Upper lobe of right lung (tissue), 1 donor: ENCODE measurements around the gene SUN2. TPM values are rescaled to one million over a fixed set of nuclear protein-coding genes. Genes with fewer than 3 reads are reported as not detected.

Experiments used
- ATAC-seq: fragments of 200-7000 bp; cut with Tn5 transposase; one replicate; pipeline ENCODE4 v1.9.1; 2020; ENCODE audit warnings: mild to moderate bottlenecking, moderate library complexity
- DNase-seq: peaks from one replicate; pipeline ENCODE4 v3.0.0-alpha.2; 2020
- H3K27ac ChIP-seq: fragments of 200-600 bp; one replicate; pipeline ENCODE4 v1.8.0; 2022
- H3K27me3 ChIP-seq: fragments of 200-600 bp; one replicate; pipeline ENCODE4 v1.8.0; 2022; ENCODE audit warnings: mild to moderate bottlenecking
- H3K36me3 ChIP-seq: fragments of 200-600 bp; one replicate; pipeline ENCODE4 v1.8.0; 2022
- H3K4me1 ChIP-seq: fragments of 200-600 bp; one replicate; pipeline ENCODE4 v1.8.0; 2022
- H3K4me3 ChIP-seq: fragments of 200-600 bp; one replicate; pipeline ENCODE4 v1.8.0; 2022; ENCODE audit warnings: mild to moderate bottlenecking
- H3K9me3 ChIP-seq: fragments of 200-600 bp; one replicate; pipeline ENCODE4 v1.8.0; 2022
- intact Hi-C: fragments of 100-400 bp; cut with DNase I; formaldehyde crosslinking; loops from one replicate; pipeline ENCODE4 v1.11.0; 2022
- total RNA-seq: library from RNA; stranded (reverse); fragmentation: NEBNext Ultra II Directional; extraction: Animal tissue kit (Norgen Biotek cat#: 25700); gene quantifications from one replicate; pipeline ENCODE4 v1.2.1, GENCODE V29; 2021
- TF ChIP-seq, protein P1 (sequence below): fragments of 200-600 bp; IDR thresholded peaks from one replicate; pipeline ENCODE4 v1.8.0; 2022; ENCODE audit warnings: antibody characterized with exemption
- donor health status: DM: no; HTN: yes; CAD: no; lungs with severe emphysema.

Gene SUN2
- total RNA-seq, 1 donor from 2014 or later, result 242 TPM

DNA sequence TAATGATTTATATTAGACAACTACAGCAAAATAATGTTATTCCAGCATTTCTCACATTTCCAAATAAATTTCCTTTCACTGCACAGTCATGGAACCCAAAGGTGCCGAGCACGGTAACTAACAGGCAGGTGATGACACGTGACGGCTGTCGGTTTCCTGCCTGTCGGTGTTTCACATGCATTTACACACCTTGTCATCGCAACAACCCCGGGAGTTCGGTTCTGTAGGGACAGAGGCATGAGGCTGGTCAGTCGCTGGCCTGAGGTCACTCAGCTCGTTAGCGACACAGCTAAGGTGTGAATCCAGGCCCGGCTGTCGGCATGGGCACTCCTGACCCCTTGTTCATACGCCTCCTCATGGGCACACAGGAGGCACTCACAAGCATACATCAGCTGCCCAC lies 28.2 kb upstream of the SUN2 start:
- TF ChIP-seq, protein P1, sequence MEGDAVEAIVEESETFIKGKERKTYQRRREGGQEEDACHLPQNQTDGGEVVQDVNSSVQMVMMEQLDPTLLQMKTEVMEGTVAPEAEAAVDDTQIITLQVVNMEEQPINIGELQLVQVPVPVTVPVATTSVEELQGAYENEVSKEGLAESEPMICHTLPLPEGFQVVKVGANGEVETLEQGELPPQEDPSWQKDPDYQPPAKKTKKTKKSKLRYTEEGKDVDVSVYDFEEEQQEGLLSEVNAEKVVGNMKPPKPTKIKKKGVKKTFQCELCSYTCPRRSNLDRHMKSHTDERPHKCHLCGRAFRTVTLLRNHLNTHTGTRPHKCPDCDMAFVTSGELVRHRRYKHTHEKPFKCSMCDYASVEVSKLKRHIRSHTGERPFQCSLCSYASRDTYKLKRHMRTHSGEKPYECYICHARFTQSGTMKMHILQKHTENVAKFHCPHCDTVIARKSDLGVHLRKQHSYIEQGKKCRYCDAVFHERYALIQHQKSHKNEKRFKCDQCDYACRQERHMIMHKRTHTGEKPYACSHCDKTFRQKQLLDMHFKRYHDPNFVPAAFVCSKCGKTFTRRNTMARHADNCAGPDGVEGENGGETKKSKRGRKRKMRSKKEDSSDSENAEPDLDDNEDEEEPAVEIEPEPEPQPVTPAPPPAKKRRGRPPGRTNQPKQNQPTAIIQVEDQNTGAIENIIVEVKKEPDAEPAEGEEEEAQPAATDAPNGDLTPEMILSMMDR, result no peak
- H3K27ac ChIP-seq, result no peak overlapping the region
- DNase-seq (peak; percentile 36), ATAC-seq (no peak)
- no peak overlapping the region for H3K4me3 ChIP-seq
- intact Hi-C loops, result no loop called here
- H3K36me3 ChIP-seq, result peaks cover 13% of the 10 kb centered on the region
- no peaks in the 10 kb centered on the region for H3K27me3 ChIP-seq
- peaks cover 18% of the 10 kb centered on the region for H3K4me1 ChIP-seq
- no peaks in the 10 kb centered on the region for H3K9me3 ChIP-seq

DNA sequence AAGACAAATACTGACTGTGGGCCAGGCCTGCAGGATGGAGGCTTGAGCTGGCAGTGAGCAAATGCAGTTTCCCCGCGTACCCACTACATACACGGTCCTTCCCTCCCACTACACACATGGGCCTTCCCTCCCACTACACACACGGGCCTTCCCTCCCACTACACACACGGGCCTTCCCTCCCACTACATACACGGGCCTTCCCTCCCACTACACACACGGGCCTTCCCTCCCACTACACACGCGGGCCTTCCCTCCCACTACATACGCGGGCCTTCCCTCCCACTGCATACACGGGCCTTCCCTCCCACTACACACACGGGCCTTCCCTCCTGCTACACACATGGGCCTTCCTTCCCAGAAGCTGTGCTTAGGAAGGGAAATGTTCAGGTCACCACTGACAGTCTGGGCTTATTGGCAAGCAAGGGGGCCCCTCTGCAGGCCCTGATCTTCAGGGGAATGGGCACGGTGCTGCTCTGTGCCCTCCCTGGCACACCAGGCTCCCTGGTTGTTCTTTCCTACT lies 27.4 kb upstream of the SUN2 start:
- peaks cover 13% of the 10 kb centered on the region for H3K36me3 ChIP-seq
- DNase-seq (peak; percentile 40), ATAC-seq (no peak)
- no peak overlapping the region for H3K27ac ChIP-seq
- H3K9me3 ChIP-seq, result no peaks in the 10 kb centered on the region
- TF ChIP-seq, protein P1, result no peak
- peaks cover 11% of the 10 kb centered on the region for H3K4me1 ChIP-seq
- no peaks in the 10 kb centered on the region for H3K27me3 ChIP-seq
- H3K4me3 ChIP-seq, result no peak overlapping the region
- intact Hi-C loops, result no loop called here

DNA sequence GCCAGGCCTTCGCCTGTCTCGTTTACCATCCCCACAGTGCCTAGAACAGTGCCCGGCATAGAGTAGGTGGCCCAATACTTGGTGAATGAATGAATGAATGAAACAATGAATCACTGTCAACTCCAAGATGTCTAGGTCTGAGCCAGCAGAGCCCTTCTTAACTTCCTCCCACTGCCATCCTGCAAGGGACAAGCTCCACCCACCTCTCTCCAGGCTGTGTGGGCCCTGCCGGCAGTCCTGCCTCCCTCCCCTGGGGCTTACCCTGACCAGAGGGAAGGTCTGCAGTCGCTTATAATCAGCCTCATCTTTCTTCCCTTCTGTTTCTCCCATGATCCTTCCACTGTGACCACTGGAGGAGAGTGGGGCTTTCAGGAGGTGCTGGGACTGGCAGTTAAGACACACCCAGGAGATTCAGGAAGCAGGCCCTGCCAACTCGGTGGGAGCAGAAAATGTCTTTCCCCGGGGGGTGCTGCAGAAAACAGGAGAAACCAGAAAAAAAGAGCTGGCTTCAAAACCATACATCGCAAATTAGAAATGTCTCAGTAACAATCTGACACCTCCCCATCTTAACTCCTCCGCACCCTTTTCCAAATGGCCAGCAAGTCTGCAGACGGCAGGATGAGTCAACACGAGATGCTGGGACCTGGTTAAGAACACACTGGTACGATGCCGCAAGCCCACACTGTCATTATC lies 26.8 kb upstream of the SUN2 start:
- ATAC-seq, result peak; percentile 46
- peaks cover 13% of the 10 kb centered on the region for H3K36me3 ChIP-seq
- no peak overlapping the region for H3K27ac ChIP-seq
- no peak for DNase-seq
- intact Hi-C loops, result no loop called here
- no peak overlapping the region for H3K4me3 ChIP-seq
- no peaks in the 10 kb centered on the region for H3K9me3 ChIP-seq
- H3K4me1 ChIP-seq, result peaks cover 6% of the 10 kb centered on the region
- TF ChIP-seq, protein P1, result no peak
- no peaks in the 10 kb centered on the region for H3K27me3 ChIP-seq

DNA sequence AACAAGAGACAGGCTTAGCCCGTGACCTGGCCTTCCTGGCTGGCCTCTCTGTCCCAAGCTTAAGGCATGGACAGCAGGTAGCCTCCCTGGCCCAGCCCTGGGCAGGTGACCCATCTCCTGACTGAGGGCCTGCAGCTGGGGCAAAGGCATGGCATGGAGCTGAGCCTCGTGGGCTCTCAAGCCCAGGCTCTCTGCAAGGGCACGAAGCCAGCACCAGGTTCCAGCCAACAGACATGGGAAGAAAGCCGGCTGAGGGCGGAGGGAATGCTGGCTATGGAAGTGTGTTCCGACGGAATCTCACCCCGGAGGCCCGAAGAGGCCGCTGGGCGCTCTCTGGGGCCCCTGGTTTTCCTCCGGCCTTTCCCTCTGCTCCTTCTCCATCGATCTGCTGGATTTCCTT lies 25.2 kb upstream of the SUN2 start:
- Histone ChIP-seq H3K4me1 (peaks cover 6% of the 10 kb centered on the region), H3K27me3 (no peaks in the 10 kb centered on the region), H3K9me3 (no peaks in the 10 kb centered on the region), H3K27ac (no peak overlapping the region), H3K36me3 (peaks cover 13% of the 10 kb centered on the region), H3K4me3 (no peak overlapping the region)
- DNase-seq (no peak), ATAC-seq (no peak)
- TF ChIP-seq, protein P1, result no peak
- intact Hi-C loops, result no loop called here

DNA sequence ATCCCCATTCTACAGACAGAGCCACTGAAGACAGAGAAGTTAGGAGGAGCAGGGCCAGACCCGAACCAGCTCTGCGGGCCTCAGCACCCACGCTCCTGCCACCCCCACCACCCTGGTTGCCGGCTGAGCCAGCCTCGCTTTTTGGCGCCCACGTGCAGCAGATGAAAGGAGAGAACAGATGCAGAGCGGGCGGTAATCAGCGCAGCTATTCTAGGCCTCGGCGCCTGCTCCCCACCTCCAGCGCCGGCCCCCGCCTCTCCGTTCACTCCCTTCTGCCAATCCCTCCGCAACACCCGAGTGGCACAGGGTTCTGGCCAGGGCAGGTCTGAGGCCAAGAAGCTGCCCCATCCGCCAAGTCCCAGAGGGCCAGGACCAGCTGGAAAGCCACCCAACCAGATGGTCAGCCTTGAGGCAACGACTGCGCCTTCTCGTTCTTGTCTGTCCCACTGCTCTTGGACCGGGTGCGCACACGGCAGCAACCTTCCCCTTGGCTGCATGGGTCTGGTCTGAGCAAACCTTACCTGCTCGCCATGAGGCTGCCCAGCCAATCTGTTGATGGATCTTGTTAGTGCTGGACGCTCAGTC lies 21.4 kb upstream of the SUN2 start:
- intact Hi-C loops, result no loop called here
- peaks cover 13% of the 10 kb centered on the region for H3K36me3 ChIP-seq

More for the DNA sequence above, 21.4 kb upstream of the SUN2 start:
- Histone ChIP-seq H3K4me3 (no peak overlapping the region), H3K27me3 (no peaks in the 10 kb centered on the region), H3K4me1 (no peaks in the 10 kb centered on the region), H3K9me3 (no peaks in the 10 kb centered on the region), H3K27ac (no peak overlapping the region)
- TF ChIP-seq, protein P1, result no peak
- DNase-seq (no peak), ATAC-seq (no peak)
